Breast epithelium (tissue), 4 donors: ENCODE data around the gene INSIG2. TPM values are rescaled to one million over a fixed set of nuclear protein-coding genes. Genes with fewer than 3 reads are reported as not detected.

Experiments used
- DNase-seq, 2 donors: peaks; one replicate each; pipeline ENCODE4 v3.0.0-alpha.2; 2019; ENCODE audit warnings: low spot score in 2 of 2
- H3K27ac ChIP-seq, 2 donors: fragments of 200-600 bp; sonication (generic) in 1 of 2; one replicate each; pipeline ENCODE4 v1.5.1; 2016 to 2019; ENCODE audit warnings: mild to moderate bottlenecking in 1 of 2
- H3K27me3 ChIP-seq, 2 donors: fragments of 200-600 bp; sonication (generic) in 1 of 2; one replicate each; pipeline versions ENCODE4 v1.5.1 to v1.6.0; 2017 to 2019; ENCODE audit warnings: control low read depth in 1 of 2, mild to moderate bottlenecking in 1 of 2
- H3K36me3 ChIP-seq: fragments of 200-600 bp; one replicate; pipeline ENCODE4 v1.5.1; 2019
- H3K4me1 ChIP-seq, 2 donors: fragments of 200-600 bp; sonication (generic); one replicate each; pipeline ENCODE4 v1.5.1; 2016 to 2019; ENCODE audit warnings: control low read depth in 1 of 2
- H3K4me3 ChIP-seq, 3 donors: fragments of 200-600 bp; sonication (generic); 1 replicate in 2 of 3; 2 replicates in 1 of 3; pipeline ENCODE4 v1.5.1; 2016 to 2019; ENCODE audit warnings: mild to moderate bottlenecking in 3 of 3, moderate library complexity in 2 of 3
- H3K9me3 ChIP-seq, 2 donors: fragments of 200-600 bp; sonication (generic) in 1 of 2; one replicate each; pipeline ENCODE4 v1.5.1; 2016 to 2019; ENCODE audit warnings: control low read depth in 1 of 2
- CTCF ChIP-seq, 3 donors: fragments of 450-650 bp; IDR thresholded peaks; one replicate each; pipeline ENCODE4 v1.5.1; 2016 to 2017; ENCODE audit warnings: antibody characterized with exemption in 3 of 3, mild to moderate bottlenecking in 3 of 3, moderate library complexity in 3 of 3
- POLR2A ChIP-seq: fragments of 450-650 bp; IDR thresholded peaks from one replicate; pipeline ENCODE4 v1.6.1; 2016; ENCODE audit warnings: antibody characterized with exemption, mild to moderate bottlenecking, moderate library complexity
- POLR2AphosphoS5 ChIP-seq, 3 donors: sonication (generic); formaldehyde crosslinking; IDR thresholded peaks; one replicate each; pipeline ENCODE4 v1.6.1; 2017; ENCODE audit warnings: antibody characterized with exemption in 3 of 3
- intact Hi-C: fragments of 100-400 bp; cut with DNase I; formaldehyde crosslinking; loops from one replicate; pipeline ENCODE4 v1.15.1; 2023; ENCODE audit warnings: low total_unique reads
- total RNA-seq, 3 donors: library from RNA; depleted of rRNA; stranded (reverse); fragments of >200 nt; gene quantifications; one replicate each; pipeline ENCODE4 v1.1.0, GENCODE V29; 2016

INSIG2 gene
- total RNA-seq, 3 donors from 2014 or later = 13.1 to 30.9 (median 20.3) TPM

GRCh38 chr2:118133916-118134315, 45.6 kb downstream of the INSIG2 start:
- intact Hi-C loops = no loop called here
- no peak for TF ChIP-seq POLR2A
- no peak for TF ChIP-seq CTCF (IDR thresholded peaks at IDR 0.05)
- TF ChIP-seq POLR2AphosphoS5 (IDR thresholded peaks at IDR 0.05) = no peak
- Histone ChIP-seq H3K27me3 (no peaks in the 10 kb centered on the region), H3K4me3 (no peak overlapping the region), H3K9me3 (no peaks in the 10 kb centered on the region), H3K27ac (no peak overlapping the region), H3K36me3 (no peaks in the 10 kb centered on the region), H3K4me1 (no peaks in the 10 kb centered on the region)
- no peak for DNase-seq

DNA sequence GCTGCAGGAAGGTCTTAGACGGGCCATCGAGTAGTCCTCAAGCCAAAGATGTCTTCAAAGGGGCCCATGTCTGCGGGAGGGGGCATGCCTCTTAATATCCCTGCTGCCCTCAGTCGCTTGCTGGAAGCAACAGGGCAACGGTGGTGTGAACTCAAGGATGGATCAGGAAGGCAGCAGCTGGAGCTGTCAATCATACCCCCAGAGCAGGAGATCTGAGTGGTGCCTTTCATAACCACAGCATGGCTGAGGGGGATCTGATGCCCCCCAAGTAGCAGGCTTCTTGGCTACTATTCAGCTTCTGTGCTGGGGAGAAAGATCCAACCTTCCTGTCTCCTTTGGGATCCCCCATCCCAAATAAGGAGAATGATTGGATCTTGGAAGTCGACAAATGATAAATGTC, 46.4 kb downstream of the INSIG2 start:
- H3K9me3 ChIP-seq = no peaks in the 10 kb centered on the region
- no peak overlapping the region for H3K4me3 ChIP-seq
- TF ChIP-seq POLR2A = no peak
- TF ChIP-seq CTCF (IDR thresholded peaks at IDR 0.05) = no peak
- no peaks in the 10 kb centered on the region for H3K4me1 ChIP-seq
- no peak overlapping the region for H3K27ac ChIP-seq
- intact Hi-C loops = loop anchor here (5.0 kb wide), 1 partner anchor 358 kb away; no protein-coding TSS in a partner anchor
- no peaks in the 10 kb centered on the region for H3K36me3 ChIP-seq
- DNase-seq = no peak
- no peaks in the 10 kb centered on the region for H3K27me3 ChIP-seq

DNA sequence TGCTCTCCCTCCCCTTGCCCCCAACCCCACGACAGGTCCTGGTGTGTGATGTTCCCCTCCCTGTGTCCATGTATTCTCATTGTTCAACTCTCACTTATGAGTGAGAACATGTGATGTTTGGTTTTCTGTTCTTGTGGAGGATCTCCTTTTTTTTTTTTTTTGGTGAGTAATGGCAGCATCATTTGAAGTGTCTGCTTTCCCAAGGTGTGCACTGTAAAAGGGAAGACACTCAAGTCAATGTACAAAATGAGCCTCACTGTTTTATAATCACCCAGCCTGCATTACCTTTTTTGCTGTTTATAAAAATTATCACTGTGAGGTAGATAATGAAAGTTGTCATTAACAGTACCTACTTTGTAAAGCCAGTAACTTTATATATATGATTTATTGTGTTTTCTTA, 56.9 kb downstream of the INSIG2 start:
- DNase-seq = no peak
- Histone ChIP-seq H3K27me3 (no peaks in the 10 kb centered on the region), H3K4me3 (no peak overlapping the region), H3K9me3 (no peaks in the 10 kb centered on the region), H3K36me3 (no peaks in the 10 kb centered on the region), H3K4me1 (no peaks in the 10 kb centered on the region), H3K27ac (no peak overlapping the region)
- intact Hi-C loops = no loop called here
- TF ChIP-seq POLR2AphosphoS5 (IDR thresholded peaks at IDR 0.05) (no peak), POLR2A (no peak)

GRCh38 chr2:118145806-118146205, 57.5 kb downstream of the INSIG2 start:
- H3K27me3 ChIP-seq = no peaks in the 10 kb centered on the region
- DNase-seq = no peak
- intact Hi-C loops = no loop called here
- H3K27ac ChIP-seq = no peak overlapping the region
- H3K4me1 ChIP-seq = no peaks in the 10 kb centered on the region
- no peaks in the 10 kb centered on the region for H3K36me3 ChIP-seq
- no peak for TF ChIP-seq CTCF (IDR thresholded peaks at IDR 0.05)
- TF ChIP-seq POLR2AphosphoS5 (IDR thresholded peaks at IDR 0.05) = no peak
- TF ChIP-seq POLR2A = no peak
- no peak overlapping the region for H3K4me3 ChIP-seq
- H3K9me3 ChIP-seq = no peaks in the 10 kb centered on the region

GRCh38 chr2:118146315-118147283, 58.3 kb downstream of the INSIG2 start:
- H3K36me3 ChIP-seq = no peaks in the 10 kb centered on the region
- H3K27me3 ChIP-seq = no peaks in the 10 kb centered on the region
- no peaks in the 10 kb centered on the region for H3K9me3 ChIP-seq
- no peak for DNase-seq
- H3K27ac ChIP-seq = no peak overlapping the region
- intact Hi-C loops = no loop called here
- H3K4me3 ChIP-seq = no peak overlapping the region
- no peak for TF ChIP-seq POLR2A
- no peaks in the 10 kb centered on the region for H3K4me1 ChIP-seq

DNA sequence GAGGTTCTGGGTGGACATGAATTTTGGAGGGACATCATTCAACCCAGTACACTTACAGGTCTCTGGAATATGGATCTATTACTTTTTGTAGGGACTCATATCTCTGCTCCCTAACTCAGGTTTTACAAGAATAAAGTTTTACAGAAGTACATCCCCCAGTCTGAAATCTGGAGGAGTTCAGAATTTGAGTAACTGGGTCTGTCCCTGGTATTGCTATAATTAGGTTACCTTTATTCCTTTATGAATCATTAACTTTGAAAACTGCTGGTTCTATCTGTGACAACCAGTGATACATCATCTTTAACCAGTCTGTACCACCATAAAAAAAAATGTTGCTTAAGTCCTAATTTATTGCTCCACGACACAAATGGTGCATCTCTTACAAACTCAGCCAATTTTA, 59.9 kb downstream of the INSIG2 start:
- intact Hi-C loops = no loop called here
- Histone ChIP-seq H3K27me3 (no peaks in the 10 kb centered on the region), H3K27ac (no peak overlapping the region), H3K36me3 (no peaks in the 10 kb centered on the region), H3K4me1 (no peaks in the 10 kb centered on the region), H3K9me3 (no peaks in the 10 kb centered on the region), H3K4me3 (no peak overlapping the region)
- no peak for TF ChIP-seq CTCF (IDR thresholded peaks at IDR 0.05)
- no peak for TF ChIP-seq POLR2A
- no peak for TF ChIP-seq POLR2AphosphoS5 (IDR thresholded peaks at IDR 0.05)
- DNase-seq = no peak
